ENCODE data around the gene GPC5.

GPC5 gene

GRCh38 chr13:91620670-91621141, 222.3 kb downstream of the GPC5 start:
- H2AFZ ChIP-seq (ENCODE audit: low read depth, low read length): no peak overlapping the region
- H3K27ac ChIP-seq (ENCODE audit: low read length): no peak overlapping the region

GRCh38 chr13:91621161-91621560, 222.7 kb downstream of the GPC5 start:
- Histone ChIP-seq H3K79me2 (ENCODE audit: low read length) (no peaks in the 10 kb centered on the region), H2AFZ (ENCODE audit: low read depth, low read length) (no peak overlapping the region), H3K36me3 (replicated peaks; ENCODE audit: low read depth, low read length) (no peaks in the 10 kb centered on the region), H3K4me1 (ENCODE audit: low read length) (no peaks in the 10 kb centered on the region), H4K20me1 (ENCODE audit: insufficient read depth, low read length) (no peaks in the 10 kb centered on the region), H3K27me3 (ENCODE audit: low read depth, low read length) (no peaks in the 10 kb centered on the region), H3K9me3 (ENCODE audit: insufficient read depth, low read length) (no peaks in the 10 kb centered on the region), H3K27ac (ENCODE audit: low read length) (no peak overlapping the region), H3K4me3 (ENCODE audit: low read length) (no peak overlapping the region), H3K9ac (ENCODE audit: low read length) (no peak overlapping the region), H3K4me2 (ENCODE audit: low read length) (no peak overlapping the region)
- TF ChIP-seq CTCF (IDR thresholded peaks at IDR 0.05; ENCODE audit: low read depth, low read length) (no peak), EZH2phosphoT487 (IDR thresholded peaks at IDR 0.05; ENCODE audit: low read depth) (no peak)

More at GRCh38 chr13:91620670-91621141, 222.3 kb downstream of the GPC5 start:
- H3K9ac ChIP-seq (ENCODE audit: low read length): no peak overlapping the region
- H3K27me3 ChIP-seq (ENCODE audit: low read depth, low read length): no peaks in the 10 kb centered on the region
- no peak overlapping the region for H3K4me3 ChIP-seq (ENCODE audit: low read length)
- H3K4me1 ChIP-seq (ENCODE audit: low read length): no peaks in the 10 kb centered on the region
- no peaks in the 10 kb centered on the region for H3K79me2 ChIP-seq (ENCODE audit: low read length)
- TF ChIP-seq CTCF (IDR thresholded peaks at IDR 0.05; ENCODE audit: low read depth, low read length) (no peak), EZH2phosphoT487 (IDR thresholded peaks at IDR 0.05; ENCODE audit: low read depth) (no peak)
- no peaks in the 10 kb centered on the region for H4K20me1 ChIP-seq (ENCODE audit: insufficient read depth, low read length)
- H3K36me3 ChIP-seq (replicated peaks; ENCODE audit: low read depth, low read length): no peaks in the 10 kb centered on the region
- no peak overlapping the region for H3K4me2 ChIP-seq (ENCODE audit: low read length)
- H3K9me3 ChIP-seq (ENCODE audit: insufficient read depth, low read length): no peaks in the 10 kb centered on the region

- TF ChIP-seq CTCF (IDR thresholded peaks at IDR 0.05; ENCODE audit: low read depth, low read length) (no peak), EZH2phosphoT487 (IDR thresholded peaks at IDR 0.05; ENCODE audit: low read depth) (no peak)
- H3K4me2 ChIP-seq (ENCODE audit: low read length): no peak overlapping the region
- no peak overlapping the region for H3K27ac ChIP-seq (ENCODE audit: low read length)
- H3K79me2 ChIP-seq (ENCODE audit: low read length): no peaks in the 10 kb centered on the region
- no peak overlapping the region for H2AFZ ChIP-seq (ENCODE audit: low read depth, low read length)
- H4K20me1 ChIP-seq (ENCODE audit: insufficient read depth, low read length): no peaks in the 10 kb centered on the region
- no peak overlapping the region for H3K4me3 ChIP-seq (ENCODE audit: low read length)
- no peaks in the 10 kb centered on the region for H3K36me3 ChIP-seq (replicated peaks; ENCODE audit: low read depth, low read length)
- H3K9me3 ChIP-seq (ENCODE audit: insufficient read depth, low read length): no peaks in the 10 kb centered on the region
- H3K27me3 ChIP-seq (ENCODE audit: low read depth, low read length): no peaks in the 10 kb centered on the region
- no peaks in the 10 kb centered on the region for H3K4me1 ChIP-seq (ENCODE audit: low read length)
- no peak overlapping the region for H3K9ac ChIP-seq (ENCODE audit: low read length)
These were observed 223.5 kb downstream of the GPC5 start for GRCh38 chr13:91621963-91622362.

DNA sequence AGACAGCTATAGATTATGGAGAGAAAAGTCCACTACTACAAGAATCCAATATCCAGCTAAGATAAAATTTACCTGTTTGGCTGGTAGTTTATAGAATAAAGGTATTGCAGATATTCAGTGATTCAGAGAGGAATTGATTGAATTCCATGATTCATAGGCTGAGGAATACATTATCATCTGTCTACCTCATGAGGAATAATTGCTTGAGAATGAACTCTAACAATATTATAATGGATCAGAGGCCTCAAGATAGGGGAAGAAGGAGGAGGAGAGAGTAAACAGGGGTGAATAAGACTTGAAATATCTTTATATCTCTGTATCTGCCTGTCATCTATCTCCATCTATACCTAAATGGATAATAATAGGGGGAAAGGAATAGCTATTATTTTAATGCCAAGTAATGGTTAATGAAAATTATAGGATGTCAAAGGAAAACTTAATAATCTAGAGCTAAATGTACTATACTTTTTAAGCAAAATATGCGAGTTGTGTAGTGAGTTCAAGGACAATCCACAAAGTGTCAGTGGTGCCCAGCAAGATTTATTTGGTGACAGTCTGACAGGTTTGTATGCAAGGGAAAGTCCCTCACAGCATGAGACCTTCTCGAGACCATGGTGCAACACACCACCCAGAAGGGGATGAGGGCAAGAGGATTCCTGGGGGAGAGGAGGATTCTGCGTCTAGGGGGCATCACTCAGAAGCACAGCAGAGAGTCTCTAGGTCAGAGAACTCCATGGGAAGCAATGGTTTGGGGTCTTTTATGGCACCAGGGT, 224.5 kb downstream of the GPC5 start:
- no peak overlapping the region for H3K4me2 ChIP-seq (ENCODE audit: low read length)
- H4K20me1 ChIP-seq (ENCODE audit: insufficient read depth, low read length): no peaks in the 10 kb centered on the region
- no peak overlapping the region for H3K27ac ChIP-seq (ENCODE audit: low read length)
- H3K4me3 ChIP-seq (ENCODE audit: low read length): no peak overlapping the region
- no peaks in the 10 kb centered on the region for H3K4me1 ChIP-seq (ENCODE audit: low read length)
- TF ChIP-seq CTCF (IDR thresholded peaks at IDR 0.05; ENCODE audit: low read depth, low read length): no peak
- TF ChIP-seq EZH2phosphoT487 (IDR thresholded peaks at IDR 0.05; ENCODE audit: low read depth): no peak
- no peak overlapping the region for H3K9ac ChIP-seq (ENCODE audit: low read length)
- no peaks in the 10 kb centered on the region for H3K36me3 ChIP-seq (replicated peaks; ENCODE audit: low read depth, low read length)
- no peak overlapping the region for H2AFZ ChIP-seq (ENCODE audit: low read depth, low read length)
- no peaks in the 10 kb centered on the region for H3K9me3 ChIP-seq (ENCODE audit: insufficient read depth, low read length)
- H3K79me2 ChIP-seq (ENCODE audit: low read length): no peaks in the 10 kb centered on the region
- H3K27me3 ChIP-seq (ENCODE audit: low read depth, low read length): no peaks in the 10 kb centered on the region

Measured in OCI-LY3 (cell line).